Thymus (tissue), 14 donors: ENCODE data around the gene MAT2B. TPM values are rescaled to one million over a fixed set of nuclear protein-coding genes. Genes with fewer than 3 reads are reported as not detected.

Experiments used
- DNase-seq, 9 donors: peaks; one replicate each; pipeline ENCODE4 v3.0.0-alpha.2; 2013; ENCODE audit warnings: low spot score in 9 of 9, low read depth in 6 of 9, missing footprints in 1 of 9
- H3K27ac ChIP-seq, 2 donors: one replicate each; pipeline ENCODE4 v1.5.1; 2013; ENCODE audit warnings: control low read depth in 1 of 2, low read depth in 1 of 2, low read length in 1 of 2, mild to moderate bottlenecking in 1 of 2, moderate library complexity in 1 of 2
- H3K27me3 ChIP-seq, 2 donors: one replicate each; pipeline ENCODE4 v1.5.1; 2013; ENCODE audit warnings: low read length in 1 of 2; ENCODE audit not compliant: control insufficient read depth in 2 of 2, insufficient read depth in 1 of 2
- H3K36me3 ChIP-seq, 2 donors: one replicate each; pipeline ENCODE4 v1.5.1; 2013; ENCODE audit warnings: low read length in 1 of 2, mild to moderate bottlenecking in 1 of 2, moderate library complexity in 1 of 2; ENCODE audit not compliant: control insufficient read depth in 2 of 2, insufficient read depth in 2 of 2
- H3K4me1 ChIP-seq, 2 donors: one replicate each; pipeline ENCODE4 v1.5.1; 2013; ENCODE audit warnings: low read length in 2 of 2; ENCODE audit not compliant: control insufficient read depth in 2 of 2, insufficient read depth in 2 of 2
- H3K4me3 ChIP-seq, 2 donors: one replicate each; pipeline ENCODE4 v1.5.1; 2013; ENCODE audit warnings: low read length in 2 of 2, control low read depth in 1 of 2, mild to moderate bottlenecking in 1 of 2
- H3K9me3 ChIP-seq, 2 donors: one replicate each; pipeline ENCODE4 v1.5.1; 2013; ENCODE audit warnings: low read length in 1 of 2, mild to moderate bottlenecking in 1 of 2; ENCODE audit not compliant: control insufficient read depth in 2 of 2, insufficient read depth in 1 of 2
- whole genome bisulfite sequencing: extraction: QIAGEN DNeasy Blood & Tissue Kit; methylation state at CpG from one replicate; pipeline ENCODE4 v1.1.7; 2013; 5-methylcytosine and 5-hydroxymethylcytosine counted together
- long read RNA-seq, 10 donors: transcript quantifications; one replicate each; lab custom pipeline, GENCODE V29; 2026
- polyA plus RNA-seq: library from polyadenylated mRNA; stranded (reverse); fragments of 200-250 nt; gene quantifications from one replicate; pipeline ENCODE4 v1.2.3, GENCODE V29; 2013
- total RNA-seq: library from RNA; stranded (reverse); fragments of 120-200 nt; gene quantifications from one replicate; pipeline ENCODE4 v1.2.4, GENCODE V29; 2013
- donor health status: healthy.

MAT2B gene
- 59.9 TPM for total RNA-seq
- 133 TPM for polyA plus RNA-seq
- long read RNA-seq, donor 1, partial matches to known transcripts: 7 of 9 reads
- long read RNA-seq, donor 1, other reads (novel, unspliced or antisense): 0 of 9 reads
- long read RNA-seq, donor 2: 0 reads
- long read RNA-seq, donor 3, transcript MAT2B-202 (7 exons, 2,103 nt): major isoform, 33 of 68 reads
- long read RNA-seq, donor 3, transcript MAT2B-201 (7 exons, 2,226 nt): minor isoform, 18 of 68 reads
- long read RNA-seq, donor 3, partial matches to known transcripts: 13 of 68 reads
- long read RNA-seq, donor 3, other reads (novel, unspliced or antisense): 0 of 68 reads
- long read RNA-seq, donor 4, transcript MAT2B-202 (7 exons, 2,103 nt): major isoform, 15 of 18 reads
- long read RNA-seq, donor 4, partial matches to known transcripts: 0 of 18 reads
- long read RNA-seq, donor 4, other reads (novel, unspliced or antisense): 0 of 18 reads
- long read RNA-seq, donor 5, transcript MAT2B-202 (7 exons, 2,103 nt): major isoform, 58 of 89 reads
- long read RNA-seq, donor 5, transcript MAT2B-201 (7 exons, 2,226 nt): minor isoform, 8 of 89 reads
- long read RNA-seq, donor 5, partial matches to known transcripts: 20 of 89 reads
- long read RNA-seq, donor 5, other reads (novel, unspliced or antisense): 0 of 89 reads
- long read RNA-seq, donor 6, transcript MAT2B-202 (7 exons, 2,103 nt): major isoform, 40 of 56 reads
- long read RNA-seq, donor 6, transcript MAT2B-201 (7 exons, 2,226 nt): minor isoform, 8 of 56 reads
- long read RNA-seq, donor 6, partial matches to known transcripts: 7 of 56 reads
- long read RNA-seq, donor 6, other reads (novel, unspliced or antisense): 0 of 56 reads
- long read RNA-seq, donor 7, transcript MAT2B-201 (7 exons, 2,226 nt): minor isoform, 17 of 76 reads
- long read RNA-seq, donor 7, transcript MAT2B-202 (7 exons, 2,103 nt): major isoform, 52 of 76 reads
- long read RNA-seq, donor 7, partial matches to known transcripts: 6 of 76 reads
- long read RNA-seq, donor 7, other reads (novel, unspliced or antisense): 0 of 76 reads
- long read RNA-seq, donor 8, transcript MAT2B-202 (7 exons, 2,103 nt): major isoform, 13 of 26 reads
- long read RNA-seq, donor 8, partial matches to known transcripts: 13 of 26 reads
- long read RNA-seq, donor 8, other reads (novel, unspliced or antisense): 0 of 26 reads
- long read RNA-seq, donor 9, transcript MAT2B-202 (7 exons, 2,103 nt): major isoform, 24 of 73 reads
- long read RNA-seq, donor 9, transcript MAT2B-201 (7 exons, 2,226 nt): minor isoform, 6 of 73 reads
- long read RNA-seq, donor 9, partial matches to known transcripts: 43 of 73 reads
- long read RNA-seq, donor 9, other reads (novel, unspliced or antisense): 0 of 73 reads
- long read RNA-seq, donor 10, transcript MAT2B-202 (7 exons, 2,103 nt): major isoform, 22 of 37 reads
- long read RNA-seq, donor 10, transcript MAT2B-201 (7 exons, 2,226 nt): minor isoform, 10 of 37 reads
- long read RNA-seq, donor 10, partial matches to known transcripts: 5 of 37 reads
- long read RNA-seq, donor 10, other reads (novel, unspliced or antisense): 0 of 37 reads

- peak; percentile 83 to 97 (median 94) for DNase-seq
- H3K36me3 ChIP-seq: peaks cover 0 to 3% of the 10 kb centered on the region in 2 donors
- H3K9me3 ChIP-seq: no peaks in the 10 kb centered on the region
- no peaks in the 10 kb centered on the region for H3K27me3 ChIP-seq
- WGBS: under 1% methylated on average over 64 of the region's 64 CpGs
- peak within 1 kb of the TSS; percentile 98 to 100 for H3K27ac ChIP-seq
- H3K4me3 ChIP-seq: peak within 1 kb of the TSS; percentile 78 to 85
- peaks cover 5 to 12% of the 10 kb centered on the region in 2 donors for H3K4me1 ChIP-seq
Measured at GRCh38 chr5:163505368-163506094, at the start of gene MAT2B. Gene MAT2B, plus strand, starts transcription at chr5:163505619. Its CDS starts 68 bp downstream, at chr5:163505687.

DNA sequence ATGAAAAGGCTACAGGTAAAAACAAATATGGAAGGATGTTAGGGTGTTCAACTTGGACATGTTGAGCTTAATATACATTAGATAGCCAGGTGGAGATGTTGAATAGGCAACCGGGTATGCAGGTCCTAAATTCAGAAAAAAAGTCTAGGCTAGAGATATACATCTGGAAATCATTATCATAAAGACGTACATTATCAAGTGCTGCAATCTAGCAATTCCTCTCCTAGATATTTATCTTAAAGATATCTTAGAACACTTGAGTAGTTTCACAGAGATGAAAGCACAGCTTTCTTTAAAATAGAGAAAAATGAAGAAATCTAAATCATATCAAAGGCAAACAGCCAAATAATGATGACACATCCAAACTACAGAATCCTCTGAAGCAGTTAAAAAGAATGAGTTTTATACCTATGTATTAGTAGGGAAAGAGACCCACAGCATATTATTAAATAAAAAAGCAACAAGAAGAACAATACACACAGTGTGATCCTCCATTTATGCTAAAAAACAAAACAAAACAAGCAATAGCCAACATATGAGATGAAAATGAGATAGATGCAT is 49.3 kb upstream of the MAT2B start:
- no peak overlapping the region for H3K27ac ChIP-seq
- 83% methylated on average over 2 of the region's 2 CpGs for WGBS
- no peaks in the 10 kb centered on the region for H3K9me3 ChIP-seq
- no peaks in the 10 kb centered on the region for H3K27me3 ChIP-seq
- peaks cover 0 to 11% of the 10 kb centered on the region in 2 donors for H3K4me1 ChIP-seq
- DNase-seq: no peak
- no peak overlapping the region for H3K4me3 ChIP-seq
- peaks cover 6 to 37% of the 10 kb centered on the region in 2 donors for H3K36me3 ChIP-seq

DNA sequence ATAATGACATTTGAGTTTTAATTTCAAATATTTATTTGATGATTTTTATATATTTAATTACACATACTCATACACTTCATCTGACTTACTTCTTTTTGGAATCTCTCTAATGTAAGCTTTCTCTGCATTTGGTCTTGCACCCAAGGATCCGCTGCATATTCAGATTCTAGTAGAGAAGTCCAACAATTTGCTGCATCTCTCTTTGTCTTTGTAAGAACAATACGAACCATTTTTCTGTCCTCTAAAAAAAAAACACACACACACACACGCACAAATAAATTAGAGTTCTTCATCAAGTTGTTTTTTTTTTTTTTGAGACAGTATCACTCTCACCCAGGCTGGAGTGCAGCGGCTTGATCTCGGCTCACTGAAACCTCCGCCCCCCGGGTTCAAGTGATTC is 48.6 kb upstream of the MAT2B start:
- peaks cover 6 to 32% of the 10 kb centered on the region in 2 donors for H3K36me3 ChIP-seq
- H3K4me3 ChIP-seq: no peak overlapping the region
- H3K9me3 ChIP-seq: no peaks in the 10 kb centered on the region
- H3K27me3 ChIP-seq: no peaks in the 10 kb centered on the region
- H3K27ac ChIP-seq: no peak overlapping the region
- no peak for DNase-seq
- WGBS: 98% methylated on average over 7 of the region's 7 CpGs
- H3K4me1 ChIP-seq: peaks cover 0 to 11% of the 10 kb centered on the region in 2 donors

- Histone ChIP-seq H3K4me3 (peak overlapping the region; percentile 60 to 84), H3K9me3 (no peaks in the 10 kb centered on the region), H3K27me3 (no peaks in the 10 kb centered on the region), H3K27ac (peak overlapping the region; percentile 66 to 99), H3K4me1 (peaks cover 0 to 20% of the 10 kb centered on the region in 2 donors), H3K36me3 (peaks cover 6 to 22% of the 10 kb centered on the region in 2 donors)
- DNase-seq: peak in 2 of 9 donors; percentile 4 to 41
- 45% methylated on average over 6 of the region's 6 CpGs for WGBS
Measured at GRCh38 chr5:163458778-163459385, 46.5 kb upstream of the MAT2B start.

DNA sequence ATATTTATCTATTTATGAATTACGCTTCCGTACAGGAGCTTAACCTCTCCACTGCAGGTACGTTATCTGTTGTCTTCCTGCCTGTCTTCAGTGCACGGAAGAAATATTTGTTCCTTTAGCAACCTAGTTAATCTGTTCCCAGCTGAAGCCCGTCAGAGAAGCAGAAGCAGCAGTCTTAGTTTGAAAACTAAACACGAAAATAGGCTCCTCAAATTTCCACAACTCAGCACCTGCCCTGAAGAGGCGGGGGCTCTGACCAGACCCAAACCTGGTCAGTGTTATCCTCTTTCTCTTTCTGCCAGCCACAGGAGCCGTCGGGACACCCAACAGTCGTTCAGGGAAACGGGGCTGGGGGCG is 46.0 kb upstream of the MAT2B start:
- Histone ChIP-seq H3K36me3 (peaks cover 6 to 21% of the 10 kb centered on the region in 2 donors), H3K4me3 (peak overlapping the region; percentile 60 to 84), H3K9me3 (no peaks in the 10 kb centered on the region), H3K27me3 (no peaks in the 10 kb centered on the region), H3K27ac (peak overlapping the region; percentile 99), H3K4me1 (peaks cover 0 to 20% of the 10 kb centered on the region in 2 donors)
- 1% methylated on average over 12 of the region's 12 CpGs for WGBS
- no peak for DNase-seq

DNA sequence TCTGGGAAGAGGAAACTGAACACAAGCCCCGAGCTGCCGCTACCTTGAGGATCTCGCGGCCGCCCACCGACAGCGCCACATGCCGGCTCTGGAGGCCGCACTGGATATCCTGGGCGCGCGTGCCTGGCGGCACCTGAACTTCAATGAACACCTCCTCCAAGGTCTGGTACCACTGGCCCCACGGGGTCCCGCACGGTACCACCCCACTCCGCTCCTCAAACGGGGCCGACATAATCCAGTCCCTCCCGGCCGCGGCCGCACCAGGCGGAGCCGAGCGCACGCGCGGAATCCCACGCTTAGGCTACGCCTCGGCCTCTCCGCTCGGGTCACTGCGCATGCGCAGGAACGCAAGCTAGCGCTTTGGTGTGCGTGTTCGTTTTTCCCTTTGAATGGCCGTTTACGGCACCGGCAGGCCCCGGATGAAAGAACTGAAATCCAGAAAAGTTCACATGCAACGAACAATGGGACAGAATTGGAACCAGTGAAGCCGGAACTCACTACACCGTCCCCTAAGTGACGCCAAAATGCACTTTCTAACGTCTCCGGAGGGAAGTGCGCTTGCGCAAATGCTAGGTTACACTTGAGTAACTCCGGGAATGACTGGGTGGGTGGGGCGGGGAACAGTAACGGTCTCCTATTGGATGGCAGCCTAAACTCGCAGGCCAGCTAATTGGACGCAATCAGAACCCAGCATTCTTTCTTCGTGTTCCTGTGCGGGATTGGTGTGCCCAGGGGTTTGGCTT is 45.4 kb upstream of the MAT2B start, which contains the start of gene NUDCD2:
TSS of gene NUDCD2 (minus strand) at position 284 of the 743 bp plus-strand sequence. CDS start at position 232, 52 bp downstream.
- H3K36me3 ChIP-seq: peaks cover 3 to 16% of the 10 kb centered on the region in 2 donors
- H3K4me1 ChIP-seq: peaks cover 0 to 20% of the 10 kb centered on the region in 2 donors
- no peaks in the 10 kb centered on the region for H3K9me3 ChIP-seq
- peak within 1 kb of the TSS; percentile 60 to 84 for H3K4me3 ChIP-seq
- peak; percentile 91 to 99 (median 97) for DNase-seq
- H3K27me3 ChIP-seq: no peaks in the 10 kb centered on the region
- H3K27ac ChIP-seq: peak within 1 kb of the TSS; percentile 99
- WGBS: under 1% methylated on average over 59 of the region's 59 CpGs

GRCh38 chr5:163460562-163461171 is 44.8 kb upstream of the MAT2B start, which contains the start of gene HMMR:
Gene HMMR, plus strand, starts transcription at chr5:163460632. Its CDS starts 61 bp downstream, at chr5:163460693.
- under 1% methylated on average over 23 of the region's 23 CpGs for WGBS
- Histone ChIP-seq H3K4me3 (peak within 1 kb of the TSS; percentile 60 to 84), H3K27me3 (no peaks in the 10 kb centered on the region), H3K36me3 (peaks cover 0 to 15% of the 10 kb centered on the region in 2 donors), H3K27ac (peak within 1 kb of the TSS; percentile 99), H3K9me3 (no peaks in the 10 kb centered on the region), H3K4me1 (peaks cover 0 to 20% of the 10 kb centered on the region in 2 donors)
- DNase-seq: no peak
